OCI-LY7 (cell line): ENCODE results near the gene BIRC2. TPM values are rescaled to one million over a fixed set of nuclear protein-coding genes. Genes with fewer than 3 reads are reported as not detected.
"Not testable (repeated sequence)": the region's sequence is repeated elsewhere in the genome, so short reads cannot be mapped to it uniquely, and the experiment has no call there.

ENCODE experiments used
- BruUV-seq: library from RNA; stranded (reverse); fragments of 400-500 nt; replicated peaks from 2 replicates; lab custom pipeline; 2021; lab: Mats Ljungman, UMichigan
- CTCF ChIA-PET: fragments of 300-600 bp; sonication (Branson Sonifier 250); formaldehyde crosslinking; loops from one replicate; lab custom pipeline; 2022; ENCODE audit warnings: antibody characterized with exemption; ENCODE audit not compliant: unreplicated experiment; lab: Charles Lee
- POLR2A ChIA-PET: fragments of 300-600 bp; sonication (Branson Sonifier 250); formaldehyde crosslinking; loops from one replicate; lab custom pipeline; 2022; ENCODE audit warnings: antibody characterized with exemption; lab: Charles Lee
- DNase-seq: peaks from one replicate; pipeline ENCODE4 v3.0.0-alpha.2; 2015; ENCODE audit warnings: low spot score
- H2AFZ ChIP-seq: fragments of 200-600 bp; sonication (generic), shearing (Covaris generic); 2 replicates; pipeline ENCODE4 v1.6.1; 2014; ENCODE audit warnings: mild to moderate bottlenecking, antibody characterized with exemption, low read length, moderate library complexity
- H3K27ac ChIP-seq: fragments of 200-600 bp; sonication (generic); 2 replicates; pipeline ENCODE4 v1.5.1; 2014; ENCODE audit warnings: mixed run types, low read depth, mild to moderate bottlenecking, moderate library complexity, low read length, inconsistent platforms; ENCODE audit not compliant: poor library complexity, severe bottlenecking
- H3K36me3 ChIP-seq: fragments of 200-600 bp; sonication (generic); 2 replicates; pipeline ENCODE4 v1.6.1; 2014; ENCODE audit warnings: mild to moderate bottlenecking, antibody characterized with exemption, low read length, moderate library complexity, mixed read lengths; ENCODE audit not compliant: insufficient read depth
- H3K4me1 ChIP-seq: fragments of 200-600 bp; sonication (generic); 2 replicates; pipeline ENCODE4 v1.5.1; 2014; ENCODE audit warnings: mild to moderate bottlenecking, low read length; ENCODE audit not compliant: insufficient read depth, poor library complexity, severe bottlenecking
- H3K4me2 ChIP-seq: fragments of 200-600 bp; sonication (generic); 2 replicates; pipeline ENCODE4 v1.6.1; 2014; ENCODE audit warnings: mild to moderate bottlenecking, low read length
- H3K4me3 ChIP-seq: fragments of 200-600 bp; sonication (generic); 2 replicates; pipeline ENCODE4 v1.5.1; 2014; ENCODE audit warnings: mild to moderate bottlenecking, low read depth, low read length; ENCODE audit not compliant: poor library complexity, severe bottlenecking
- H3K79me2 ChIP-seq: fragments of 200-600 bp; sonication (generic); 2 replicates; pipeline ENCODE4 v1.6.1; 2016; ENCODE audit warnings: low read depth, mild to moderate bottlenecking, low read length, moderate library complexity, mixed read lengths; ENCODE audit not compliant: insufficient read depth
- H3K9me2 ChIP-seq: fragments of 200-600 bp; sonication (generic); 2 replicates; pipeline ENCODE4 v1.6.1; 2016; ENCODE audit warnings: mild to moderate bottlenecking, low read length, mixed read lengths; ENCODE audit not compliant: insufficient read depth
- H3K9me3 ChIP-seq: fragments of 200-600 bp; sonication (generic); 2 replicates; pipeline ENCODE4 v1.6.1; 2014; ENCODE audit warnings: mild to moderate bottlenecking, mixed run types, low read length, mixed read lengths
- H4K20me1 ChIP-seq: fragments of 200-600 bp; sonication (generic); 2 replicates; pipeline ENCODE4 v1.6.1; 2014; ENCODE audit warnings: mild to moderate bottlenecking, antibody characterized with exemption, low read length, moderate library complexity, mixed read lengths; ENCODE audit not compliant: insufficient read depth
- CTCF ChIP-seq: fragments of 200-600 bp; sonication (generic); conservative IDR thresholded peaks from 2 replicates; pipeline ENCODE4 v1.5.1; 2014; ENCODE audit warnings: mild to moderate bottlenecking, antibody characterized with exemption, low read length, moderate library complexity, mixed read lengths
- EZH2phosphoT487 ChIP-seq: fragments of 200-600 bp; sonication (generic); IDR thresholded peaks from 2 replicates; pipeline ENCODE4 v1.6.1; 2018; ENCODE audit warnings: low read depth, borderline replicate concordance, mild to moderate bottlenecking, mixed run types, antibody characterized with exemption, low read length, moderate library complexity, mixed read lengths
- intact Hi-C: fragments of 100-400 bp; cut with micrococcal nuclease; formaldehyde crosslinking; loops from one replicate; pipeline ENCODE4 v1.10.0; 2022; ENCODE audit not compliant: unreplicated experiment
- total RNA-seq, 2 experiments: library from RNA; depleted of rRNA in 1 of 2; stranded (reverse); fragments of >200 nt in 1 of 2; shearing (Covaris generic) in 1 of 2; gene quantifications; 2 replicates each; pipeline ENCODE4 v1.2.3, GENCODE V29; 2014 to 2022

The BIRC2 gene
- total RNA-seq, 2 experiments from 2014 or later, result 36.1 to 38.0 TPM

DNA sequence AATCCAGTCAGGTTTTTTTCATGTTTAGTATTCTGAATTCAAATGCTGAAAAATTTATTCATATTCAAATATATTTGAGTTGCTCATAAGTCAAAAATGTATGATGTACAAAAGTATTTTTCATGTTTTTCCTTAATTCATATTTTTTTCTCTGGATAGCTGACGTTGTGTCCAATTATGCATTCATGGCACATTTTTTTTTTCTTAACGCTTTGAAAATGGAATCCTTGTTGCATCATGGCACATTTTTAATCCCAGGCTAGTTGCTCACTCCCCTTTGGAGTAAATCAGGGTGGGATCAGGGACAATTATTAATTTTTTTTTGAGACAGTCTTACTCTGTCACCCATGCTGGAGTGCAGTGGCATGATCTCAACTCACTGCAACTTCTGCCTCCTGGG, 15.7 kb upstream of the BIRC2 start:
- Histone ChIP-seq H3K79me2 (peaks cover 15% of the 10 kb centered on the region; the same call in 1 of the 2 replicates), H2AFZ (no peak overlapping the region), H3K36me3 (peaks cover 96% of the 10 kb centered on the region), H3K9me3 (no peaks in the 10 kb centered on the region), H3K27ac (no peak overlapping the region), H3K4me3 (no peak overlapping the region), H3K4me1 (no peaks in the 10 kb centered on the region), H3K9me2 (no peaks in the 10 kb centered on the region), H4K20me1 (no peaks in the 10 kb centered on the region), H3K4me2 (no peak overlapping the region)
- no TSS peak for BruUV-seq
- no peak for TF ChIP-seq EZH2phosphoT487
- TF ChIP-seq CTCF, result no peak
- no peak for DNase-seq
- intact Hi-C loops, result no loop called here
- POLR2A ChIA-PET, result interaction anchor here (0.7 to 1.2 kb wide), 3 partner anchors 18 to 52 kb away, joined by 3 read pairs; no protein-coding TSS in a partner anchor
- CTCF ChIA-PET, result no interaction called here

GRCh38 chr11:102332611-102332994, 14.4 kb upstream of the BIRC2 start:
- intact Hi-C loops, result no loop called here
- peaks cover 95% of the 10 kb centered on the region for H3K36me3 ChIP-seq
- no peak overlapping the region for H3K4me2 ChIP-seq
- no peaks in the 10 kb centered on the region for H3K9me2 ChIP-seq
- POLR2A ChIA-PET, result interaction anchor here (0.9 to 1.2 kb wide), 4 partner anchors 10 to 1213 kb away, joined by 3 to 5 read pairs (median 4); no protein-coding TSS in a partner anchor
- H3K9me3 ChIP-seq, result no peaks in the 10 kb centered on the region
- peaks cover 9% of the 10 kb centered on the region; the same call in 1 of the 2 replicates for H3K79me2 ChIP-seq
- no peak overlapping the region for H2AFZ ChIP-seq
- TF ChIP-seq CTCF (no peak), EZH2phosphoT487 (no peak)
- H3K4me1 ChIP-seq, result no peaks in the 10 kb centered on the region
- DNase-seq, result no peak
- H3K27ac ChIP-seq, result no peak overlapping the region
- BruUV-seq, result no TSS peak
- no peaks in the 10 kb centered on the region for H4K20me1 ChIP-seq
- no peak overlapping the region for H3K4me3 ChIP-seq
- CTCF ChIA-PET, result interaction anchor here (0.7 kb wide), 1 partner anchor 9 kb away, joined by 3 read pairs; no protein-coding TSS in a partner anchor

DNA sequence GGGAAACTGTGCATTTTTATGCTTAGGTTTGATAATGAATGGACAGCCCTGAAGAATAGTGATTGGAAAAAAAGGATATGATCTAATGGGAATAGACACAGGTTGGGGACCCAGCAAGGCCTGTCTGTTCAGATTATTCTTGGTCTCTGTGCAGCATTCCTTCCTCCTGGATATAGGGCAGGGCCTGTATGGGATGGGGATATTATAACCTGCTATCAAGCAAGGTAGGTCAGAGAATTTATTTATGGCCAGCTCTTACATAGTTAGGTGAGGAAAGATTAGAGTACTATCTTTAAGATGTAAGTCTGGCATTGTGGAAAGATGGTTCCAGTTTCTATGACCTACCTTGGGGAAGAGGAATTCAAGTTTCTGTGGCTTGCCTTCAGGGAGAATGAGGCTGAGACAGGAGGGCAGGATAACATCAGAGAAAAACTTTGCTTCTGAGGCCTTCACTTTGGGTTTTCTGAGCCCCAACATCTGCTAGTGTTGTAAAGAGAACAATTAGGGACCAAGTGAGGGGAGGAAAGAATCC, 8.5 kb upstream of the BIRC2 start:
- H3K4me1 ChIP-seq, result peaks cover 3% of the 10 kb centered on the region
- BruUV-seq, result no TSS peak
- no peak for TF ChIP-seq CTCF
- no peak for TF ChIP-seq EZH2phosphoT487

GRCh38 chr11:102341311-102341710, 5.7 kb upstream of the BIRC2 start:
- not testable (repeated sequence) for H3K9me2 ChIP-seq, H2AFZ ChIP-seq, H3K27ac ChIP-seq, H3K4me2 ChIP-seq, H3K9me3 ChIP-seq, BruUV-seq, H3K79me2 ChIP-seq, H4K20me1 ChIP-seq, DNase-seq, H3K4me3 ChIP-seq
- H3K4me1 ChIP-seq, result peaks cover 11% of the 10 kb centered on the region
- intact Hi-C loops, result loop anchor here (1.0 kb wide), 3 partner anchors 53 to 272 kb away; no protein-coding TSS in a partner anchor
- POLR2A ChIA-PET, result interaction anchor here (1.0 to 2.0 kb wide), 8 partner anchors 17 to 274 kb away, joined by 3 to 8 read pairs (median 5); no protein-coding TSS in a partner anchor
- CTCF ChIA-PET, result interaction anchor here (0.9 to 1.9 kb wide), 7 partner anchors 15 to 325 kb away, joined by 4 to 29 read pairs (median 5); no protein-coding TSS in a partner anchor
- H3K36me3 ChIP-seq, result peaks cover 33% of the 10 kb centered on the region

More for the DNA sequence above, 8.5 kb upstream of the BIRC2 start:
- no peak overlapping the region for H3K4me2 ChIP-seq
- intact Hi-C loops, result no loop called here
- H3K4me3 ChIP-seq, result no peak overlapping the region
- no peak overlapping the region for H3K27ac ChIP-seq
- no peak for DNase-seq
- H3K36me3 ChIP-seq, result peaks cover 57% of the 10 kb centered on the region
- ChIA-PET CTCF (no interaction called here), POLR2A (no interaction called here)
- H3K9me3 ChIP-seq, result no peaks in the 10 kb centered on the region
- H3K9me2 ChIP-seq, result no peaks in the 10 kb centered on the region
- H4K20me1 ChIP-seq, result no peaks in the 10 kb centered on the region
- H2AFZ ChIP-seq, result no peak overlapping the region
- H3K79me2 ChIP-seq, result no peaks in the 10 kb centered on the region; the same call in 1 of the 2 replicates
